ENCODE data around the gene PIGK. TPM values are rescaled to one million over a fixed set of nuclear protein-coding genes. Genes with fewer than 3 reads are reported as not detected.
"Not testable (repeated sequence)": the region's sequence is repeated elsewhere in the genome, so short reads cannot be mapped to it uniquely, and the experiment has no call there.

Gene PIGK
- total RNA-seq, 1 donor from 2014 or later: 15.3 TPM

DNA sequence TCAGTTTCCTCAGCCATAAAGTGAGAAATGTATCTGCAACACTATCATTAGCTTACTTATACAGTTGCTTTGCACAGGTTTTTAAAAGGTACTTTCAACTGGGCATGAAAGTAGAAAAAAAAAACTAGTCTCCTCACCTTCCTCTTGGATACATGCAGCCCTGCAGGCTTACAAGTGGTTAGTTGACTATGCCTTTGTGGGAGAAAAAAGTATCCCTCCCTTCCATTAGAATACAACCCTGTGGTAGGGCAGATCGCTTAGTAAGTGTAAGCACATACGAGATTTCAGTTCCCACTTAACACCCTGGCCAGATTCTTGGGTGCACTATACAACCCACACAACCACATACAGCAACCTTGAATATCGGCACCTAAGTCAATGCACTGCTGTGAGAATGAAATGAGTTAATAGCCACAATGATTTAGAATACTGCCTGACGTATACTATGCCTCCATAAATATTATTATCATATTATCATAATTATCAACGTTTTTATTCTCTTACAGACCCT is 54.7 kb downstream of the PIGK start:
- TF ChIP-seq, protein P1, sequence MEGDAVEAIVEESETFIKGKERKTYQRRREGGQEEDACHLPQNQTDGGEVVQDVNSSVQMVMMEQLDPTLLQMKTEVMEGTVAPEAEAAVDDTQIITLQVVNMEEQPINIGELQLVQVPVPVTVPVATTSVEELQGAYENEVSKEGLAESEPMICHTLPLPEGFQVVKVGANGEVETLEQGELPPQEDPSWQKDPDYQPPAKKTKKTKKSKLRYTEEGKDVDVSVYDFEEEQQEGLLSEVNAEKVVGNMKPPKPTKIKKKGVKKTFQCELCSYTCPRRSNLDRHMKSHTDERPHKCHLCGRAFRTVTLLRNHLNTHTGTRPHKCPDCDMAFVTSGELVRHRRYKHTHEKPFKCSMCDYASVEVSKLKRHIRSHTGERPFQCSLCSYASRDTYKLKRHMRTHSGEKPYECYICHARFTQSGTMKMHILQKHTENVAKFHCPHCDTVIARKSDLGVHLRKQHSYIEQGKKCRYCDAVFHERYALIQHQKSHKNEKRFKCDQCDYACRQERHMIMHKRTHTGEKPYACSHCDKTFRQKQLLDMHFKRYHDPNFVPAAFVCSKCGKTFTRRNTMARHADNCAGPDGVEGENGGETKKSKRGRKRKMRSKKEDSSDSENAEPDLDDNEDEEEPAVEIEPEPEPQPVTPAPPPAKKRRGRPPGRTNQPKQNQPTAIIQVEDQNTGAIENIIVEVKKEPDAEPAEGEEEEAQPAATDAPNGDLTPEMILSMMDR (IDR thresholded peaks at IDR 0.05; ENCODE audit: partially characterized antibody, unreplicated experiment): no peak
- H3K4me3 Mint-ChIP-seq (ENCODE audit: unreplicated experiment): no peak overlapping the region
- no peaks in the 10 kb centered on the region for H3K4me1 Mint-ChIP-seq (ENCODE audit: low read depth, unreplicated experiment)
- H3K27me3 Mint-ChIP-seq (ENCODE audit: unreplicated experiment): no peaks in the 10 kb centered on the region
- peaks cover 8% of the 10 kb centered on the region for H3K36me3 Mint-ChIP-seq (ENCODE audit: unreplicated experiment)
- H3K27ac Mint-ChIP-seq (ENCODE audit: unreplicated experiment): no peak overlapping the region
- no peak for DNase-seq
- no peaks in the 10 kb centered on the region for H3K9me3 Mint-ChIP-seq (ENCODE audit: unreplicated experiment)

DNA sequence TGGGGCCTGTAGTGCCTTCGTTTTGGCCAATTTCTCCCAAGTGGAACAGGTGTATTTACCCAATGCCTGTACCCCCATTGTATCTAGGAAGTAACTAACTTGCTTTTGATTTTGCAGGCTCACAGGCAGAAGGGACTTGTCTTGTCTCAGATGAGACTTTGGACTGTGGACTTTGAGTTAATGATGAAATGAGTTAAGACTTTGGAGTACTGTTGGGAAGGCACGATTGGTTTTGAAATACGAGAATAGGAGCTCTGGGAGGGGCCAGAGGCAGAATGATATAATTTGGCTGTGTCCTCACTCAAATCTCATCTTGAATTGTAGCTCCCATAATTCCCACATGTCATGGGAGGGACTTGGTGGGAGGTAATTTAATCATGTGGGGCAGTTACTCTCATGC is 59.5 kb downstream of the PIGK start:
- not testable (repeated sequence) for H3K27me3 Mint-ChIP-seq (ENCODE audit: unreplicated experiment); DNase-seq; H3K27ac Mint-ChIP-seq (ENCODE audit: unreplicated experiment); H3K4me1 Mint-ChIP-seq (ENCODE audit: low read depth, unreplicated experiment); H3K9me3 Mint-ChIP-seq (ENCODE audit: unreplicated experiment); H3K4me3 Mint-ChIP-seq (ENCODE audit: unreplicated experiment)
- H3K36me3 Mint-ChIP-seq (ENCODE audit: unreplicated experiment): peaks cover 18% of the 10 kb centered on the region

DNA sequence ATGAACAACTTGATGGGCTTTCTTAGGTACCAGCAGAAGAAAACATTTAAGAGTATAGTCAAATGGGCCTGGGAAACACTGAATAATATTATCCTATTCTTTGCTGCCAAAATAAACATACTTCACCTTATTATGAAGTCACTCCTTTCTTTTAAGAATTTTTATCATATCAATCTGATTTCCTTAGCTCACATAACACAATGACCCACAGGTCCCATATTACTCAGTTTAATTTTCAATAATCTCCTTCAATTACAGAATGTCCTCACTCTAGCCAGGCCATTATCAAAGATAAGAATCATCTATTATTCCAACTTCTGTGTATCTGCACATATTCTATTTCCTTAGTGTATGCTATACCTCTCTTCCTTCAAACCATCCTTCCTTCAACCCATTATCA is 63.0 kb downstream of the PIGK start:
- Mint-ChIP-seq H3K27me3 (ENCODE audit: unreplicated experiment) (no peaks in the 10 kb centered on the region), H3K36me3 (ENCODE audit: unreplicated experiment) (peaks cover 18% of the 10 kb centered on the region), H3K27ac (ENCODE audit: unreplicated experiment) (no peak overlapping the region), H3K9me3 (ENCODE audit: unreplicated experiment) (peaks cover 8% of the 10 kb centered on the region), H3K4me1 (ENCODE audit: low read depth, unreplicated experiment) (no peaks in the 10 kb centered on the region), H3K4me3 (ENCODE audit: unreplicated experiment) (no peak overlapping the region)
- TF ChIP-seq, protein P1 (IDR thresholded peaks at IDR 0.05; ENCODE audit: partially characterized antibody, unreplicated experiment): no peak
- DNase-seq: no peak

DNA sequence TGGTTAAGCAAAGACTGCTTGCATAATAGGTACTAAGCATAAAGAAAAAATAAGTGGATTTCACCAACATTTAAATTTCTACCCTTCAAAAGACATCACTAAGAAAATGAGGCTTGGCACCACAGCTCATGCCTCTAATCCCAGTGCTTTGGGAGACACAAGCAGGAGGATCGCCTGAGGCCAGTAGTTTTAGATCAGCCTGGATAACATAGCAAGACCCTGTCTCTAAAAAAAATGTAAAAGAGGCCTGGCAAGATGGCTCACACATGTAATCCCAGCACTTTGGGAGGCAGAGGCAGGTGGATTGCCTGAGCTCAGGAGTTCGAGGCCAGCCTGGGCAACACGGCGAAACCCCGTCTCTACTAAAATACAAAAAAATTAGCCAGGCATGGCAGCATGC is 73.0 kb downstream of the PIGK start:
- no peaks in the 10 kb centered on the region for H3K4me1 Mint-ChIP-seq (ENCODE audit: low read depth, unreplicated experiment)
- TF ChIP-seq, protein P1 (IDR thresholded peaks at IDR 0.05; ENCODE audit: partially characterized antibody, unreplicated experiment): no peak
- no peaks in the 10 kb centered on the region for H3K36me3 Mint-ChIP-seq (ENCODE audit: unreplicated experiment)
- no peaks in the 10 kb centered on the region for H3K27me3 Mint-ChIP-seq (ENCODE audit: unreplicated experiment)
- no peak for DNase-seq
- H3K27ac Mint-ChIP-seq (ENCODE audit: unreplicated experiment): no peak overlapping the region
- no peaks in the 10 kb centered on the region for H3K9me3 Mint-ChIP-seq (ENCODE audit: unreplicated experiment)
- no peak overlapping the region for H3K4me3 Mint-ChIP-seq (ENCODE audit: unreplicated experiment)

DNA sequence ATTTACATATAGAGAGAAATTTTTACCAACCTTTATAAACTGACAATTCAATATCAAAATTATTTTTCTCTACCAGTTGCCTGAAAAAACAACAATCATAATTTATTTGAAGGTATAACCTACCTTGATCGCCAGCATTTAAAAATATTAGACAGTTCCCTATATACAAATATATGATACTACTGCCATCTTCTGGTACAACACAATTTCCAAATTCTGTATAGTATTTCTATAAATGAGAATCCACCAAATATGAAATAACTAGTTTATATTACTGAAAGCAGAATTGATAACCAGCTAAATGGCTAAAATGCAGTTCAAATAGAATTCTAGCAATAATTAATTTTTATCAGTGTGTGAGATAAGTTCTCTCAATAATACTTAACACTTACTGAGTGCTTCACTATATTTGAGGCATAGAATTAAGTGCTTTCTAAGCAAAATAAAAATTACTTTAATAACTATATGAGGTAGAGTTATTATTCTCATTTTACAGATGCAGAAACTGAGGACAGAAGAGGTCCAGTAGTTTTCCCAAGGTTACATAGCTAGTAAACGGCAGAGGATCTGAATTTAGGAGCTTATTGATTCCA is 75.6 kb downstream of the PIGK start:
- no peaks in the 10 kb centered on the region for H3K9me3 Mint-ChIP-seq (ENCODE audit: unreplicated experiment)
- TF ChIP-seq, protein P1 (IDR thresholded peaks at IDR 0.05; ENCODE audit: partially characterized antibody, unreplicated experiment): peak; percentile 32
- H3K27me3 Mint-ChIP-seq (ENCODE audit: unreplicated experiment): no peaks in the 10 kb centered on the region
- H3K4me1 Mint-ChIP-seq (ENCODE audit: low read depth, unreplicated experiment): peaks cover 11% of the 10 kb centered on the region
- H3K4me3 Mint-ChIP-seq (ENCODE audit: unreplicated experiment): no peak overlapping the region
- no peaks in the 10 kb centered on the region for H3K36me3 Mint-ChIP-seq (ENCODE audit: unreplicated experiment)
- no peak overlapping the region for H3K27ac Mint-ChIP-seq (ENCODE audit: unreplicated experiment)
- DNase-seq: no peak
